A172 (cell line): ENCODE results near the gene ERMARD. TPM values are rescaled to one million over a fixed set of nuclear protein-coding genes. Genes with fewer than 3 reads are reported as not detected.

Experiments used
- DNase-seq: peaks from one replicate; pipeline ENCODE4 v3.0.0-alpha.2; 2015; ENCODE audit warnings: low spot score
- total RNA-seq: library from RNA; depleted of rRNA; stranded (reverse); fragments of >200 nt; shearing (Covaris generic); gene quantifications from 2 replicates; pipeline ENCODE4 v1.2.3, GENCODE V29; 2014; rRNA removed

ERMARD gene
- total RNA-seq, 1 experiment from 2014 or later: 16.6 TPM

DNA sequence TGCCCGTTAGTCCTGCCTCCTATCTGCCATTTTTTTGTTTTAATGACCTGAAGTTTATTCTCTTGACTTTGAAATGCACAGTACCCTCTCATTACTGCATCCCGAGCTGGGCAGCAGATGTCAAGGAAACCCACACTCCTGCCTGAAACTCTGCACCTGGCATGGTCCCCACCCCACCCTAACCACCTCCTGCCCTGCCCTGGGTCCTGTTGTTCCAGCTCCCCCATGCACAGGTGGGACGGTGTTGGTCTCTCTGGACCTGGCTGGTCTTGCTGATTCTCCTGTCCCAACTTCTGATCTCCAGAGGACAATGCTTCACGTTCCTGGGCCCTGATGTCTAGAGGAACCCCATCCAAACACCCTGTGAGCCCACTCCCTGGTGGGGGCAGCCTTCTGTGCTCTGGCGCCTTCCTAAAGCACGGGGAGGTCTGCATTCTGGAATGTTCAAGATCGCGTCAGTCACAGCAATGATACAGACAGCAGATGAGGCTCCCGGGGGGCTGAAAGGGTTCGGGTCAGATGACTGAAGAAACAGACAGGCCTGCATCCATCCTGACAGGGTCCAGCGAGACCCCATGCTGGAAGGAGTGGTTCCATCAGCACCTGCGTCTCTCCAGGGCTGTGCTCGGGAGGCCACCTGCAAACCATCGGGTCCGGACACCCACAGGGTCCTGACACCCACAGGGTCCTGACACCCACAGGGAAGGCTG is 73.6 kb downstream of the ERMARD start:
- DNase-seq: no peak

DNA sequence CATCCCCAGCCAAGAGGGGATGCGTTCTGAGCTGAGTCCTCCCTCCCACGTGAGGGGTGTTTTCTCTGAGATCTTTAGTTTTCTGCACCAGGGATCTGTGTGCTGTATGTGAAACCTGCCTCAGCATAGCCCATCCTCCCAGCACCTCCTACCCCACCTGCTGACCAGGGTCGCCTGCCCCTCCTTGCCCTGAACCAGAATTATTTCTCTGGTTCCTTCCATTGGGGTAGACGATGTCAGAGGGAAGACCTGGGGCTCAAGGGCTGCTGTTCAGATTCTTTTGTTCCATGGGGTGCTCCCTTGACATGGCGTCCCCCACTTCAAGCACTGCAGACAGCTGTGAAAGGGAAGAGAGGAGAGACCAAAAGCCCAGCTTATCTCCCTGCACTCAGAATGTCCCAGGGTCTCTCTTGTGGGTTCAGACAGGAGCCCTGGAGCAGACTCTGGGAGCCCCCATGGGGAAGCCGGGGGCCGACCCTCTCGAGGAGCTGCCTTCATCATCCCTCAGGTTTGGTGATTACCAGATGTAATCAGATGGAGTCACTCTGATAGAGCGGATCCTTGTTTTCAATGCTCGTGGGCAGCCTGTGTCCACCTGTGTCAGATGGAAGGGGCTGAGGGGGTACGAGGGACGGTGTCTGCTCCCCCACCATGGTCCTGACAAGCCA is 74.3 kb downstream of the ERMARD start:
- DNase-seq: no peak

GRCh38 chr6:169826697-169827096 is 75.3 kb downstream of the ERMARD start:
- DNase-seq: no peak

GRCh38 chr6:169827290-169827717 is 75.9 kb downstream of the ERMARD start:
- no peak for DNase-seq

- DNase-seq: no peak
Measured at GRCh38 chr6:169828176-169828575, 76.8 kb downstream of the ERMARD start.

GRCh38 chr6:169829786-169830185 is 78.4 kb downstream of the ERMARD start:
- DNase-seq: no peak

DNA sequence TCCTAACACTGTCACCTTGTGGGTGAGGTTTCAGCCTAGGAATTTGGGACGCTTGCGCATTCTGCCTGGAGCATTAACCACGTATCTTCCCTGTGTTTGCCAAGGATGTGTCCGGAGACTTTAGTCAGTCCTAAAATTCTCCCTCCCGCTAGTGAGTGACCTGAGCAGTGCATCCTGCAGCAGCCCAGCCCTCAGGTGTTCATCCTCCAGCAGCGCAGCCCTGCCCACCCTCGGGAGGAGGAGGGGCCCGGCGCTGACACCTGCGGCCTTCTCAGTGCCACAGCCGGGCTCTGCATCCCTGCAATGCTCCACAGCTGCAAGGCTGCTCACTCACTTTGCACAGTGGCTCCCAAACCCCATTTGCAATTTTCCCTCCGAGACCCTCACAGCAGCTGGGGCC is 79.5 kb downstream of the ERMARD start:
- DNase-seq: no peak

Other genes with a start within 250 kb of the ERMARD start
- gene WDR27, start 49.6 kb upstream of the ERMARD start, total RNA-seq: 13.0 and 13.6 TPM in 2 replicates
- gene C6orf120, start 49.5 kb upstream of the ERMARD start, total RNA-seq: 29.5 and 34.2 TPM in 2 replicates
- gene PHF10, start 27.1 kb upstream of the ERMARD start, total RNA-seq: 19.3 and 25.9 TPM in 2 replicates
- 2.8 and 3.0 TPM in 2 replicates for gene DYNLT2, start 50 bp upstream of the ERMARD start, total RNA-seq